ENCODE data around the gene MYRFL.
"Not testable (repeated sequence)": the region's sequence is repeated elsewhere in the genome, so short reads cannot be mapped to it uniquely, and the experiment has no call there.

MYRFL gene

DNA sequence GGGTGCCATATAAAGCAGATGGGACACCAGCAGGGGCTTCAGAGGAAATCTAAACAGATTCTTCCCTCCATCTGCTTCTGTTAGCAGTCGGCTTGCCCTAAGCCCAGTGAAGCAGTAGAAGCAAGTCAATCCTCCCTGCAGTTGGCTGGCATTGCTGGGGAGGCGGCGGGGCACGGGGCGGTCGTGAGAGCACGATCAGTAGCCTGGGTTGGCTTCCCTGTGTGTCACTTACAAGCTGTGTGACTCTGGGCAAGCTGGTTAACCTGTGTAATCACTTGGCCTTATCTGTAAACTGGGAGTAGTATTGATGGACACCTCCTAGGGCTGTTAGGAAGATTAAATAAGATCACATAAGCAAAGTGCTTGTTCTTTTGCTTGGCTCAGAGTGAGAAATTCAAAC lies 19.4 kb downstream of the MYRFL start:
- DNase-seq, result no peak

DNA sequence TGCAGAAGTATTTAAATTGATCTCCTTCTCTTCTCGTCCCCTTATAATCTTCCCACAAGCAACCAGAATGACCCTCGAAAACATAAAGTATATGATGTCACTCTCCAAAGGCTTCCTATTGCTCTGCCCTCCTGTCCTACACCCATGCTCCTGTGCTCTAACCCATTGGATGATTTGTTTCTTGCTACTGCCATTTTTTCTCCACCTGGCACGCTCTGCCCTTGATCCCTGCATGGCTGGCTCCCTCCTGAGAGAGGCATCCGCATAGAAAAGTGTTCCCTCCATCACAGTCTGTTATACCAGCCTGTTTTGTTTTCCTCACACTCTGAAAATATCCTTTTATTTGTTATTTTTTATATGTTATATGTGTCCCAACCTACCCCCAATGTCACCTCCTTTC lies 19.8 kb downstream of the MYRFL start:
- DNase-seq, result no peak

DNA sequence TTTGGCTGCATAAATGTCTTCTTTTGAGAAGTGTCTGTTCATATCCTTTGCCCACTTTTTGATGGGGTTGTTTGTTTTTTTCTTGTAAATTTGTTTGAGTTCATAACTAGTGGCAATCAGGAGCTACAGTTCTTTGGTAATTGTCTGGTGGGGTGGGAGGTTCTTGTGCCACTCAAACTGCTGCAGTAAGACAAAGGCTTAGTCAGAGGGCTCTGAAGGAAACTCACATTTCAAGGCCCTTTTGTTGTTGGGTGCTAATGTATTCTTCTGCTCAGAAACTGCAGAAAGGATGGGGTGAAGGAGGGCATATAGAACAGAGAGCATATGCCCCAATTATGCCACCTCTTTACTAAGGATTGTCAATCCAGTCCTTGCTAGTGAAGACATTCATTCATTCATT lies 21.9 kb downstream of the MYRFL start:
- DNase-seq, result no peak

DNA sequence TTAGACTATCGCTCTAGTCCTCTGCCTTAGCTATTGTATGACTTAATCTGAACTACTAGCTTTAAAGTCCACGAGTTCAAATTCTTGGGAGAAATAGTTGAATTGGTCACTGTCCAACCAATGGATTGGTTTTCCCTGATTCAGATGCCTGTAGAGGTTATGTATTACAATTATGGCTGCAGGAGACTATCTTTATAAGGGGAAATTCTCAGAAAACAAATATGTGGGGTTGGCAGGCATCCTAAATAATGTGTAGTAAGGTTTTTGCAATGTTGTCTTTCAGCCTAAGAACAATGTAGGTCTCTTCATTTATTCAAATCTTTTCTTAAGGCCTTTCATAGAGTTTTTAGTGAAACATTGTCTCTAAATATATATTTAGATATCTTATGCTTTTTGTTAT lies 26.9 kb downstream of the MYRFL start:
- DNase-seq, result no peak

DNA sequence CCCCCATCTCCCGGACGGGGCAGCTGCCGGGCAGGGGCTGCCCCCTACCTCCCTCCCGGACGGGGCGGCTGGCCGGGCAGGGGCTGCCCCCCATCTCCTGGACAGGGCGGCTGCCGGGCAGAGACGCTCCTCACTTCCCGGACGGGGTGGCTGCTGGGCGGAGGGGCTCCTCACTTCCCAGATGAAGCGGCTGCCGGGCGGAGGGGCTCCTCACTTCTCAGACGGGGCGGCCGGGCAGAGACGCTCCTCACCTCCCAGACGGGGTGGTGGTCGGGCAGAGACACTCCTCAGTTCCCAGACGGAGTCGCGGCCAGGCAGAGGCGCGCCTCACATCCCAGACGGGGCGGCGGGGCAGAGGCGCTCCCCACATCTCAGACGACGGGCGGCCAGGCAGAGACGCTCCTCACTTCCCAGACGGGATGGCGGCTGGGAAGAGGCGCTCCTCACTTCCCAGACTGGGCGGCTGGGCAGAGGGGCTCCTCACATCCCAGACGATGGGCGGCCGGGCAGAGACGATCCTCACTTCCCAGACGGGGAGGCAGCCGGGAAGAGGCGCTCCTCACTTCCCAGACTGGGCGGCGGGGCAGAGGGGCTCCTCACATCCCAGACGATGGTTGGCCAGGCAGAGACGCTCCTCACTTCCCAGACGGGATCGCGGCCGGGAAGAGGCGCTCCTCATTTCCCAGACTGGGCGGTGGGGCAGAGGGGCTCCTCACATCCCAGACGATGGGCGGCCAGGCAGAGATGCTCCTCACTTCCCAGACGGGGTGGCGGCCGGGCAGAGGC lies 28.3 kb downstream of the MYRFL start:
- DNase-seq, result not testable (repeated sequence)

DNA sequence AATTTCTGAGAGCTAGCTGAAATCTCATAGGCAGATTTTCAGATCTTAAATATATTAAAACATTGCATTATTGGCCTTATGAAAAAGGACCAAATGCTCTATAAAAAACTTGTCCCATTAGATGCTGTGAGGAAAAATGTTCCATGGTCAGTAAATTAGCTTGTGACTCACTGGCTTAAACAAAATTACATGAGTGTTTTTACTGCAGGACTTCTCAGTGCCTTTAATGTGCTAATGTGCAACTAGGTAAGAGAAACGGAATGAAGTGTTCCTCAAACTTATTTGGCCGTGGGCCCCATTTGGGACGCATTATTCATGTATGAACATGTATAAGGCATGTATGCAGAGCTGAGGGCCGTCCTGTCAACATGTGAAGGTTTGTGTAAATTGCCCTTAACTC lies 41.7 kb downstream of the MYRFL start:
- DNase-seq, result no peak

DNA sequence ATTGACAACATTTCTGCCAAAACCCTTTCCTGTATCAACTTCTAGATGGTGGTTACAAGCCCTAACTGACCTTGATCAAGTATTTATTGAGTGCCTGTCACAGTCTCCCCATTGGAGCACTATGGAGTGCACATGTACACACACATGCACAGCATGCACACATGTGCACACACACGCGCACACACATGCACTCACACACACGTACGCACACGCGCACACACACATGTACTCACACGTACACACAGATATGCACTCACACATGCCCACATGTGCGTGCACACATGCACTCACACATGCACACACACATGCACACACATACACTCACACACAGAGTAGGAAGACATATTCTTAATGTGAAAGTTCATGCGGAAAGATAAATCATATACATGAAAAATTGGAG lies 43.7 kb downstream of the MYRFL start:
- DNase-seq, result no peak

DNA sequence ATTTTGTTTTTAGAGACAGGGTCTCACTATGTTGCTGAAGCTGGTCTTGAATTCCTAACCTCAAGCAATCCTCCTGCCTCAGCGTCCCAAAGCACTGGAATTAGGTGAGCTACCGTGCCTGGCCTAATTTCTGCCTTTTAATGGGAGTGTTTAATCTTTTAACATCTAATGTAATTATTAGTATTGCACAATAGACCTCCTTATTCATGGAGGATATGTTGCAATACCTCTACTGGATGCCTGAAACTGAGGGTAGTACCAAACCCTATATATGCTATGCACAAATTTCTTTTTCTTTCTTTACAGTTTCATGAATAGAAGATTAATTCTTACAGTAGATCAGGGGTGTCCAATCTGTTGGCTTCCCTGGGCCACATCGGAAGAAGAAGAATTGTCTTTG lies 47.8 kb downstream of the MYRFL start:
- no peak for DNase-seq

DNA sequence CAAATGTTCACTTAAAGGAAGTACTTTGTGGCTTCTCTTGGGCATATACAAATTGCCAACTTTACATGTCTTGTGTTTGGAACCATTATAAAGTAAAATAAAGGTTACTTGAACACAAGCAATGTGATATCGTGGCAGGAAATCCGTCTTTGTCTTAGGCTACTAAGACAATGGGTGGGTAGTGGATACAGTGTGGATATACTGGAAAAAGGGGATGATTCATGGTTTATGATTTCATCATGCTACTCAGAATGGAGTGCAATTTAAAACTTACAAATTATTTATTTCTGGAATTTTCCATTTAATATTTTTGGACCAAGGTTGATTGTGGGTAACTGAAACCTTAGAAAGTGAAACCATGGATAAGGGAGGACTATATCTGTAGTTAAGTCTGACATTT lies 48.4 kb downstream of the MYRFL start:
- no peak for DNase-seq

DNA sequence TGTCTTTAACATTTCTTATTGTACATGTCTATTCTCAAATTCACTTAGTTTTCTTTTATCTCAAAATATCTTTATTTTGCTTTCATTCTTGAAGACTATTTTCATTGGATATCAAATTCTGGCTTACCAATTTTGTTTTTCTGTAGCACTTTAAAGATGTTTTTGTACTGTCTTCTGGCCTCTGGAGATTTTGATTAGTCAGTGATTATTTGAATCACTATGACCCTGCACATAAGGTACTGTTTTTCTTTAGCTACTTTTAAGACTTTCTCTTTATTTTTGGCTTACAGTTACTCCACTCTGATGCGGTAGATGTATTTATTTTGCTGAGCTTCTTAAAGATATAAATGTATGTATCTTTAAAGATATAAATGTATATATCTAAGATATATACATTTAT lies 49.6 kb downstream of the MYRFL start:
- no peak for DNase-seq

DNA sequence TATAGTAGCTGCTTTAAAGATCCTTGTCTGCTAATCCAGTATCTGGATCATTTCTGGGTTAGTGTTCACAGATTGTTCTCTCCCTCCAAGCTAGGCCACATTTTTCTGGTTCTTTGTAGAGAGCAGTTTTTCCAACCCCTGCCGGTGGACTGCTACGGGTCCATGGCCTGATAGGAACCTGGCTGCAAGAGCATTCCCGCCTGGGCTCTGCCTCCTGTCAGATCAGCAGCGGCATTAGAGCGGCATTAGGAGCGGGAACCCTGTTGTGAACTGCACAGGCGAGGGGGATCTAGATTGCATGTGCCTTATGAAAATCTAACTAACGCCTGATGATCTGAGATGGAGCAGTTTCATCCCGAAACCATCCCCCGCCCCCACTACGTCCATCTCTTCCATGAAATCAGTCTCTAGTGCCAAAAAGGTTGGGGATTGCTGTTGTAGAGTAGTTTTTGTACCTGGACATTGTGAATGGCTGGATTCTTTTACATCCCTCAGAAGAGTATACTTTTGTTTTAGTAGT lies 50.4 kb downstream of the MYRFL start:
- no peak for DNase-seq

DNA sequence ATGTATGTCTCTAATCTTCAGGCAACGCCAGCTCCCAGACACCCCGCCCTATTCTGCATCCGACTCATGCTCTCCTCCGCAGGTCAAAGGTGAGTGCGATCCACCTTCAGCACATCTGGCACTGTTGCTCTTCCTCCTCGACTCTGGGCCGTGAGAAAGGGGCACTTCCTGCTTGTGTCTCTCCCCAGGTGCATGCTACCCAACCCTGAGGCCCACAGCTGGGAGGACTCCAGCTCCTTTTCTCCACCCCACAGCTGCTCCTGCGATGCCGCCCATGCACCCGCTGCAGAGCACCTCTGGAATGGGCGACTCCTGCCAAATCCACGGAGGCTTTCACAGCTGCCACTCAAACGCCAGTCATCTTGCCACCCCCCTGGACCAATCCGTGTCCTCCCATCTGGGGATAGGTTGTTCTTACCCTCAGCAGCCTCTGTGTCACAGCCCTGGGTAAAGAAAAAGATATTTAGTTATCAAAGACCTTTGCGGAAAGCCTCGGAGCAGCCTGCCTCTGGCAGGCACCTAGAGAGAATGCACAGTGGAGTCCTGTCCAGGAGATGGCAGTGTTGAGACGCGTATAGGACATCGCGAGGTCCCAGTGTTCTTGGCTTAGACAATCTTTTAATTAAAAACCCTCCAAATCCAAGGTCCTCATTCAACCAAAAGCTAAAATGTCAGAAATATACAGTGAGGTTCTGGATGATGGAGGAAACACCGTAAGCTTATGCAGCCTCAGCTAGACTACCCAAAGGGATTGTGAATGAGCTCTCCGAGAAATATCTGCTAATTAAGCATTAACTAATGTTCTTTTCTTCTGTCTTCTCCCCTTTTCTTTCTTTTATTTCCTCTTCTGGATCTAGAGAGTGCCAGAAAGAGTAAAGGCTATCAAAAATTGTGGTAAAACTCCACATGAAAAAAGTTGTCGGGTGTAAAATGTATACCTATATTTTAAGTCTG lies 54.3 kb downstream of the MYRFL start:
- peak; percentile 89 for DNase-seq

DNA sequence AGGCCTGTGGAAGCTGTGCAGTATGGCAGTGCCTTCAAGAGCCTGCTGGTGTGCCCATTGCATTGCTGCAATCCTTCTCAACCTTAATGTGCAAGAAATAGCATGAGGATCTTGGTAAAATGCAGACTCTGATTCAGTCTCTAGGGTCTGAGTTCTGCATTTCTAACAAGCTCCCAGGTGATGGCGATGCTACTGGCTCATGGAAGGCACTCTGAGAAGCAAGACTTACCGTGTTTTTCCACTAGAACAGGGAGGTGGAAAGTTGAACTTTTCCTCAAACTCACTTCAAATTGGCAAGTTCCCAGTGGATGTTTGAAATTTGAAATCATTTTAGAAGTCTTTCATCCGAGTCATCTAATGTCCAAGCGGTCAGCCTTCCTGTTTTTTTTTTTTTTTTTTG lies 55.5 kb downstream of the MYRFL start:
- no peak for DNase-seq

DNA sequence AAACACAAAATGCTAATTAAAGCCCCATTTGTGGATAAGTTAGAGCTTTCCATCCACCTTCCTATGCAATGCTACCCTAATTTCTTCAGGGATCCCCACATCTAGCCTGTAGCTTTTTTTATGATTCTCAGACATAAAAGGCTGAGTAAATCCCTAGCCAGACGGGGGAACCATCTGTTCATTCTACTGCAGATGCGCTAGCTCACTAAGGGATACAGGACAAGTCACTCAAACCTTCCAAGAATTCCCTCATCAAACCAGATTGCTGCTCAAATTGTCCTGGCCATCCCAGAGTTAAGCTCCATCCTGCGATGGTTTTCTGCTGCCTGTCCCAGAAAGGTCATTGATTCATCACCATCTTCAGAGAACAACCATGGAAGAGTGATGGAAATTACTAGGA lies 56.7 kb downstream of the MYRFL start:
- no peak for DNase-seq

DNA sequence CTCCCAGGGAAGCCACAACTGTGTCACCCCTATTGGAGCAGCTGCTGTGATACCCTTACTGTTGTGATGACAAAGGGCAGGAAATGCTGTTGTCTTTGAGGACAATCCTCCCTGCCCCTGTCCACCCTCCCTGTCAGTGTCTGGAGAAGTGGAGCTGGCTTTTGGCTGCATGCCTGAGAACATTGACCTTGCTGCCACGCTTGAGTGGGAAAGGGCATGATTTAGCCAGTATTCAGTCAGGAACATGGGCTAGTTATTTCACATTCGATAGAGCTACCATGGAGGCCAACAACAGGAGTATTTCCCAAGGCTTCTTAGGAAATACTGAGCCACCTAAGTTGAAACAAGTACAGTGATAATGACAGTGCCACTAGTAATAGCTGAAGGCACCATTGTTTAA lies 59.4 kb downstream of the MYRFL start:
- DNase-seq, result no peak

DNA sequence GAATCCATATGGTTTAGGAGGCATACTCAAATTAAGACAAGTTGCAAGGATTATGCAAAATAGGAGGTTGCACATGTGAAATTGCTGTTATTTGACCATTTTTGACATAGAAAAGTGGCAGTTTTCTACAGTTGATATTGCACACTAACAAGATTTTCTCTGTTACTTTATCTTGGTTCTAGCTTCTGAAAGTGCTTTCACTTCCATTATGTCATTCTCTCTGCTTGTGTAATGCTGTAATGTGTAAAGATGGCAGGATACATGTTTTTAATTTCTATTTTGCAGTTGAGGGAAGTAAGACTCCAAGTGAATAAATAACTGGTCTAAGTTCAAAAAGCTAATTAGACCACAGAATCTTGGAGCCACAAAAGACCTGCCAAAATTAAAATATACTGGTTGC lies 60.6 kb downstream of the MYRFL start:
- DNase-seq, result no peak

DNA sequence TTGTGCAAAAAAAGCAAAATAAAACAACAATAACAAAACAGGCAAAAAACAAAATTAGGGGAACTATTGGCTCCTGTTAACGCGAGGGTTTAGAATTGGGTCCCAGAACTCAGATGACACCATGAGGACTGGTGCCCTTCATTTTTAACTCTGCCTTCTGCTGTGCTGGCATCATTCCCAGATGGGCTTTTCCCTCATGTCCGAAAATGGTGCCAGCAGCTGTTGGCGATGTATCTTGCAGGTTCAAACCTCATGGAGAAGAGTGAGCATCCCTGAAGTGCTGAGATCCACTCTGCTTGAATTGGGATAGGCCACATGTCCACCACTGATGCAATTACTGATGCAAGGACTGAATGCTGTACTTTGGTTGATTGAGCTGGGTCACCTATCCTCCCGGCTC lies 61.1 kb downstream of the MYRFL start:
- no peak for DNase-seq

DNA sequence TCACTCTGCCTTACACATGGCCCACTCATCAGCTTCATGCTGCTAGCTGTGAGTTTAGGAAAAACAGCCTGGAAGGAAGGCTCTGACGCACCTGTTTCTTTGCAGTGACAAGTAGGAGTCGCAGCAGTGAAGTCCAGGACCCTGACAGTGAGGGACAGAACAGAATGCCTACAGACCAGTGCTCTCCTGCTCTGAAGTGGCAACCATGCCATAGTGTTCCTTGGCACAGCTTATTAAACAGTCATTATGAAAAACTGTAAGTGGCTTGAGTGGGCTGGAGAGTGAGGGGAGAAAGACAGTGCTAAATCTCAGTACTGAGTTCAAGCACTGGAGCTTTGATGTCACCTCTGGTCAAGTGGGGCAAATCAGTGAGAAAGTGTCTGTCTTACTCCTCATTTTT lies 61.7 kb downstream of the MYRFL start:
- DNase-seq, result no peak

DNA sequence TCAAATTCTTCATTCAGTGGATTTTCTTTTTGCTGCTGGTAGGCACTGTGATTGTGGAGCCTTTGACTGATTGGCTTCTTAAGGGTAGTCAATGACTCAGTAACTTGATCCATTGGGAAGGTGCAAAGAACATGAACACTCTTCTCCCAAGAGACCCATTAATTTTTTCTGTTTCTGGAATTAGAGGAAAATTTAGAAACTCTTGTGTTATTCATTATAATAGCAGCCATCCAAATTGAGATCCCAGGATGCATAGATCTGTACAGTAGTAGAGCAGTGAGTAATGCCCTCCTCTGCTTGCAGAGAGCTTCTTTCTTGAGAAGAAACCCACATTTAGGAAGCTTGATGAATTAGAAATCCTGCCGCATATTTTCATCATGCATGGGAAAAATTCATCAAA lies 63.9 kb downstream of the MYRFL start:
- DNase-seq, result no peak

DNA sequence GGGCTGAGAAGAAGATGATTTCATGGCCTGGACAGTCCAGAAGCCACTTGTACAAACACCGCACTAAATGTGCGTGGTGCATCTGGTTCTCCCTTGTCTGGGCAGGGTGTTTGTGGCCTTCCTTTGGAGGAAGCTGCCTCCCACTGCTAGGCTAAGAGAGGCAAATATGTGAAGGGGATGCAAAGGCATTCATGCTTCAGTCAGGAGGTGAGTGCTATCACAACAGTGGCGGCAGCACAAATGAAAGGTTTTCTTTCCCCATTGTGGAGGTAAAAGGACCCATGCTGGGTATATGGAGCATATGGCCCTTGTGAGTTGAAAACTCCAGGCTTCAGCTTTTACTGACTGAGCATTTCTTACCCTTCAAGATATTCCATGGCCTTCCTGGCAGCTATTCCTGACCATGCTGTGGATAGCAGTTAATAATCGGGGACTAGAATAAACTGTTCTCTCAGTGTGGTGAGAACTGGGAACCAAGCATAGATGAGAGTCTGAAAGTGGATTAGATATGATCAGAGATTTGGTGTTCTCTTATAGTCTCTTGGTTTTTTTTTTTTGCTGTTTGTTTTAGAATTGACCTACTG lies 69.9 kb downstream of the MYRFL start:
- peak; percentile 32 for DNase-seq

DNA sequence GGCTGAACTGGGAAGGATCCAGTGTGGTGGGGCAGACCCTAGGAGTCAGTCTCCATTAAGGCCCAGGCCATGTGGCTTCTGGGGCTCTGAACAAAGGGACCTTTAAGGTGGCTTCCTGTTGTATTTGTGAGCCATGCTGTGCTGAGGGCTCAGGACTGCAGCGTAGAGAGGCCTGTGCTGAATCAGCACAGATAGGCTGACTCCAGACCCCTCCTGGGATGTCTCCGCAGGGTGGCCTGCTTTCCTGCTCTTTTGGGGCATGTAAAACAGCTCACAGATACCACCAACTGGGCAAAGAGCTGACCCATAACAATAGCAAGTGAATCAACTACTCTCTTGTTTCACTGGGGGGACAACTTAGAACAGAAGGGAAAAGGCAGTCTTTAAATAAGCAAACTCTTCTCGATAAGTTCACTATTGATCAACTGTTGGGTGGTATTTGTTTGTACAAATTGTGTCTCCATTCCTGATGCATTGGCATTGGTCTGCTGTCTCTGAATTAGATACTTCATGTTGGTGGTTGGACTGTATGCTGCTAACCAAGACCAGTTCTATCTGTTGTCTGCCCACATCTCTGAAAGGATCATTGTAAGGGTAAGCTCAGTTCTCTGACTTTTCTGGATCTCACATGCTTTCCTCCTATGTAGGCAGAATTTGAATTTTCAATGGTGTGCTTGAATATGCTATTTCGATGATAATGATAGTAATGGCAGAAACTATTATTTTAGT lies 71.8 kb downstream of the MYRFL start:
- DNase-seq, result no peak

DNA sequence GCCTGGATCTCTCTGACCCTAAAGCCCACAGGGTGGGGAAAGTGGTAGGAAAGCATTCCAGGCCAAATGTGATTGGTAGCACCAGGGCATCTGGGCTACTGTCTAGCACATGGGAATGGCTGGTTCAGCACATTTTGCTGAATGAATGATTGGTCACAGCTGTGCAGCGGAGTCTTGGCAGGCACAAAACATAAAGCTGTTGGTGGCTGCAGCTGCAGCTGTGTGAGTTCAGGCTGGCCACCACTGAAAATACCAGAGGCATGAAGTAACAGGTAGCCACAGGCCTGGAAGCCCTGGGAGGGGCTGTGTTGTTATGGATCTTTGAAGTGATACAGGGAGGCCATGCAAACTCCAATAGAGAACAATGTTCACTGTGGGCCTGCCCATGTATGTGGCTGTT lies 72.7 kb downstream of the MYRFL start:
- no peak for DNase-seq

DNA sequence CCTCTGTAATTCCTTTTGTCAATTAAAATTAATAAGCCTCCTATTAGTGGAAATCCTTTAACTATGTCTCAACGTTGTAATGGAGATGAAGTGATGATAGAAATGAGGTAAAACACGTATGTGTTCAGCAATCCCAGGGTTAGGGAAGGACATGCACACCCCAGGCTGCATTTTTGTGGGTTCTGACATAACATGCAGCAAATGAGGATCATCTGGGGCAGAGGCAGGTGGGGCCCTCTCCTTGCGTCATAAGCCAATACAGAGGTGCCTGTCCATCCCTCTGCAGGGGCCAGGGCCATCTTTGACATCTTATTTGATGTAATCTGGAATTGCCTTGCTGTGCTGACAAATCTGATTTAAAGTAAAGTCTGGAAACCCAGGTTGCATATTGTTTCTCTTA lies 73.2 kb downstream of the MYRFL start:
- DNase-seq, result no peak
